Epithelial cell of esophagus (primary cell): ENCODE results near the gene GRIA3.

ENCODE experiments used
- DNase-seq: peaks from one replicate; pipeline ENCODE4 v3.0.0; 2010; ENCODE audit warnings: low read depth
- H3K4me3 ChIP-seq: 2 replicates; pipeline ENCODE4 v1.5.1; 2011; ENCODE audit warnings: mild to moderate bottlenecking, low read length, control low read depth
- CTCF ChIP-seq: IDR thresholded peaks from 2 replicates; pipeline ENCODE4 v1.5.1; 2011; ENCODE audit warnings: low read depth, mild to moderate bottlenecking, low read length, control low read depth, inconsistent platforms; ENCODE audit not compliant: insufficient read depth; ENCODE audit errors: missing control alignments

Gene GRIA3

GRCh38 chrX:123310112-123310511 lies 126.0 kb downstream of the GRIA3 start:
- TF ChIP-seq CTCF, result no peak
- no peak for DNase-seq
- no peak overlapping the region for H3K4me3 ChIP-seq

DNA sequence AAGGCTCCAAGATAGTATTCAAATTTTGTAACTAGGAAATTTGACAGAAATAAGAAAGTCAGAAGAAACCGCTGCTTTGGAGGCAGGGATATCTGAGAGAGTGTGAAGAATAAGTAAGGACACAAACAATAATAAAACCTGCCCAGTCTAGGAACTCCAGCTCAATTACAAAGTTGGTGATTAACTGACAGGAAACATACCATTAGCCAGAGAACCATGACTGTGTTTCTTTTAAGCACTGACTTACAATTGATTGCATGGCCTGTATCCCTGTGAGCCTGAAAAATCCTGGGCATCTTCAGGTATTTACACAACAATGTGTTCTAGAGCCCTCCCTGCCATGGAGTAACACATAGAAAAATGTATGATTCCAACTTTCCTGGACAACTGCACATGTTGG lies 127.4 kb downstream of the GRIA3 start:
- no peak overlapping the region for H3K4me3 ChIP-seq
- no peak for TF ChIP-seq CTCF
- DNase-seq, result no peak

DNA sequence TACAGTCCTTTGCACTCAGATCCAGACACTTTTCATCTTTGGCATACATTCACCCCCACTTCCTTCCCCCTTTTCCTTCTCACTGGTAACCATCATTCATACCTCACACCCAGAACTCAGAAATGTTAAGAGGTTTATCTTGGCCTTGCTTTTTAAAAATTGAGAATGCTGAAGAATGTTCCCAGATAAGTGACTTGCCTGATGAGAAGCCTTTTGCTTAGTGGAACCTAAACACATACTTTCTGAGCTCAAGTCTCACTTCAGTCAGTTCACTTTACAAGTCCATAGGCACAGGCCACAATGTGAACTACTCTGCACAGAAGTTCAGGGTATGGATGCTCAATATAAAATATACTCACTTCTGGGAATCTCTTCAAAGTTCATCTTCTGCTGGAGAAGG lies 129.4 kb downstream of the GRIA3 start:
- DNase-seq, result no peak
- H3K4me3 ChIP-seq, result no peak overlapping the region
- no peak for TF ChIP-seq CTCF

DNA sequence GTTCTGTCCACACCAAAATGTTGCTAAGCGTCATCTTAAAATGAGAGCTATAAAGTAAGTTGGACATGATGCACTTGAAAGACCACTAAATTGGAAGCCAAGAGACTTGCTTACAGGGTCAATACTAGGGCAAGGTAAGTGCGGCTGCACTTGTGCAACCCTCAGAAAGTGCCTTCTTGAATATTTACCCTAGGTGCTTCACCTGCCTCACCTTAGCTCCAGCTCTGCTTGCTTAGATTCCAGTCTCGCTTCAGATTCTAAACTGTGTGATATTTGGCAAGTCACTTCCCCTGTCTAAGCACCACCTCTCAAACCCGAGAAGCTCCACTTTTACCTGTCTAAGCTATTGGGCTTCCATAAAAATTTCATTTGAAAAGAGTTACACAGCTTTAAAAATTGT lies 136.5 kb downstream of the GRIA3 start:
- no peak for TF ChIP-seq CTCF
- no peak for DNase-seq
- no peak overlapping the region for H3K4me3 ChIP-seq

- no peak for DNase-seq
- no peak overlapping the region for H3K4me3 ChIP-seq
- no peak for TF ChIP-seq CTCF
These were observed 138.5 kb downstream of the GRIA3 start for GRCh38 chrX:123322536-123322935.

DNA sequence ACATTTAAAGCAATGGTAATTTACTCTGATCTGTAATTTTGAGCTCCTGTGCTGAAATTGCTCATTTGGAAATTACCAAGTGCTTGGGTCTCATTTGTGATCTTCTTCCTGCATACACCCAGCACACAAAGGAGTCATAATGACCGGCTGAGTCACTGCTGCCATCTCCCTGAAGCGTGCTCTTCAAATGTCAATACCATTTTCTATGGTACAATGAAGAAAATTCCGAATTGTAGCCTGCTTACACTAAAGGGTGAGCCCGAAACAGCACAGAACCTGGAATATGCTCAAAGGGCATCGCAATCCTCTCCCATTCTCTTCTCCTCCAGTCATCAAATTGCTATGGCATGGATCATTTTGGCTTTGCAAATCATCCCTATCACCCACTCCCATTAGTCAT lies 140.5 kb downstream of the GRIA3 start:
- no peak overlapping the region for H3K4me3 ChIP-seq
- DNase-seq, result peak; percentile 10
- no peak for TF ChIP-seq CTCF

- no peak for DNase-seq
- H3K4me3 ChIP-seq, result no peak overlapping the region
- TF ChIP-seq CTCF, result no peak
These were observed 146.3 kb downstream of the GRIA3 start for GRCh38 chrX:123330229-123330942.
